WTC11 (cell line): ENCODE results near the gene FBXO24. TPM values are rescaled to one million over a fixed set of nuclear protein-coding genes. Genes with fewer than 3 reads are reported as not detected.

Experiments
- ATAC-seq: fragments of 200-7000 bp; cut with Tn5 transposase; 2 replicates; pipeline ENCODE4 v1.10.0; 2021; ENCODE audit warnings: mild to moderate bottlenecking, moderate library complexity
- CTCF ChIA-PET: fragments of 300-600 bp; sonication (Branson Sonifier 250); formaldehyde crosslinking; loops from one replicate; lab custom pipeline; 2021; ENCODE audit warnings: antibody characterized with exemption; lab: Charles Lee
- POLR2A ChIA-PET: fragments of 350-600 bp; sonication (Branson Sonifier 250); formaldehyde crosslinking; loops from one replicate; lab custom pipeline; 2021; ENCODE audit warnings: antibody characterized with exemption; lab: Charles Lee
- DNase-seq: peaks from one replicate; pipeline ENCODE4 v3.0.0; 2021; ENCODE audit warnings: low spot score
- H3K27ac Mint-ChIP-seq: 2 replicates; pipeline ENCODE4 v1.8.0; 2021; ENCODE audit warnings: mixed read lengths
- H3K27me3 Mint-ChIP-seq: 2 replicates; pipeline ENCODE4 v1.8.0; 2021; ENCODE audit warnings: low read depth, mild to moderate bottlenecking, moderate library complexity, mixed read lengths
- H3K36me3 Mint-ChIP-seq: 2 replicates; pipeline ENCODE4 v1.8.0; 2021; ENCODE audit warnings: mixed read lengths
- H3K4me1 Mint-ChIP-seq: 2 replicates; pipeline ENCODE4 v1.8.0; 2022; ENCODE audit warnings: mixed read lengths
- H3K4me3 Mint-ChIP-seq: 2 replicates; pipeline ENCODE4 v1.8.0; 2021; ENCODE audit warnings: mild to moderate bottlenecking, moderate library complexity, mixed read lengths
- H3K9me3 Mint-ChIP-seq: 2 replicates; pipeline ENCODE4 v1.8.0; 2021; ENCODE audit warnings: mixed read lengths
- AFF4 ChIP-seq: sonication (generic); formaldehyde crosslinking; IDR thresholded peaks from 2 replicates; pipeline ENCODE4 v1.8.1; 2023; ENCODE audit warnings: mild to moderate bottlenecking, missing genetic modification reagents, borderline replicate concordance
- ATF1 ChIP-seq: sonication (generic); formaldehyde crosslinking; IDR thresholded peaks from 2 replicates; pipeline ENCODE4 v1.8.1; 2023; ENCODE audit warnings: mild to moderate bottlenecking, moderate library complexity, missing genetic modification reagents
- CREB1 ChIP-seq: sonication (generic); formaldehyde crosslinking; IDR thresholded peaks from 2 replicates; pipeline ENCODE4 v1.8.0; 2023; ENCODE audit warnings: mild to moderate bottlenecking, missing genetic modification reagents
- ERG ChIP-seq: fragments of 250-450 bp; sonication (Bioruptor Pico); IDR thresholded peaks from 2 replicates; pipeline ENCODE4 v1.8.0; 2021; ENCODE audit warnings: mild to moderate bottlenecking
- ESRRA ChIP-seq: sonication (generic); formaldehyde crosslinking; IDR thresholded peaks from 2 replicates; pipeline ENCODE4 v1.8.1; 2022; ENCODE audit warnings: mild to moderate bottlenecking, missing genetic modification reagents, borderline replicate concordance
- NFATC4 ChIP-seq: fragments of 250-450 bp; sonication (Bioruptor Pico); IDR thresholded peaks from 2 replicates; pipeline ENCODE4 v1.9.0; 2021; ENCODE audit warnings: mild to moderate bottlenecking
- SMAD4 ChIP-seq: sonication (generic); formaldehyde crosslinking; IDR thresholded peaks from 2 replicates; pipeline ENCODE4 v1.8.0; 2022; ENCODE audit warnings: mild to moderate bottlenecking, missing genetic modification reagents
- TP53 ChIP-seq: sonication (generic); formaldehyde crosslinking; IDR thresholded peaks from 2 replicates; pipeline ENCODE4 v1.8.1; 2023; ENCODE audit warnings: mild to moderate bottlenecking, missing genetic modification reagents
- ZBTB21 ChIP-seq: sonication (generic); formaldehyde crosslinking; IDR thresholded peaks from 2 replicates; pipeline ENCODE4 v1.8.1; 2023; ENCODE audit warnings: mild to moderate bottlenecking, missing genetic modification reagents, borderline replicate concordance
- ZBTB43 ChIP-seq: sonication (generic); formaldehyde crosslinking; IDR thresholded peaks from 2 replicates; pipeline ENCODE4 v1.8.1; 2023; ENCODE audit warnings: mild to moderate bottlenecking, missing genetic modification reagents
- total RNA-seq: library from RNA; stranded (reverse); gene quantifications from 3 replicates; pipeline ENCODE4 v1.2.3, GENCODE V29; 2021
- TF ChIP-seq, protein P1 (sequence below): fragments of 250-450 bp; sonication (Bioruptor Pico); IDR thresholded peaks from 2 replicates; pipeline ENCODE4 v1.9.0; 2021; ENCODE audit warnings: moderate library complexity, mild to moderate bottlenecking, inconsistent platforms, borderline replicate concordance
- TF ChIP-seq, protein P2 (sequence below): fragments of 250-450 bp; sonication (Bioruptor Pico); IDR thresholded peaks from 2 replicates; pipeline ENCODE4 v1.9.0; 2021; ENCODE audit warnings: mild to moderate bottlenecking, borderline replicate concordance
- TF ChIP-seq, protein P3 (sequence below): sonication (generic); formaldehyde crosslinking; conservative IDR thresholded peaks from 2 replicates; pipeline ENCODE4 v1.8.1; 2023; ENCODE audit warnings: mild to moderate bottlenecking, low read depth, missing genetic modification reagents, moderate library complexity
- TF ChIP-seq, protein P4 (sequence below): sonication (generic); formaldehyde crosslinking; conservative IDR thresholded peaks from 2 replicates; pipeline ENCODE4 v1.8.1; 2022; ENCODE audit warnings: mild to moderate bottlenecking, missing genetic modification reagents
- TF ChIP-seq, protein P5 (sequence below): sonication (generic); formaldehyde crosslinking; IDR thresholded peaks from 2 replicates; pipeline ENCODE4 v1.8.1; 2022; ENCODE audit warnings: mild to moderate bottlenecking, missing genetic modification reagents, moderate library complexity, borderline replicate concordance

Gene FBXO24
- total RNA-seq, 1 experiment from 2014 or later, result 0.70 TPM

DNA sequence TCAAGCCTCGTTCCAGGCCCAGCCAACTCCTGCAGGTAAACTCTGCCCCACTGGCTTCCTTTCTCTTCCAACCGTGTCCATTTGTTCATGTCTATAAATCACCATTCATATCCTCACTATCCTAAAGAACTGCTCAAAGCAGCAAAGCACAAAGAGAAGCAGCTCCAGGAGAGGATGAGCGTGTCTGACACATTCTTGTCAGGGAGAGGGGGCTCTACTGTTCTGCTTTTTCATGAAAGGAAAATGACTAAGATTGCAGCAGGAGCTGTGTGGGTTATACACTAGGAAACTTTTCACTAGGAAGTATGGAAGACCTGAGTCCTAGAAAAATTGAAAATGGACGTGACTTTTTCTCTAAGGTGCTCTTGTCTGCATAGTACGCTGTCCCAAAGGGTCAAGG, 30.4 kb upstream of the FBXO24 start:
- 0 out of 2 replicates have a peak, but pooled peaks cover under 1% of the 10 kb centered on the region for H3K36me3 Mint-ChIP-seq
- TF ChIP-seq ZBTB43, result no peak
- no peak for TF ChIP-seq AFF4 (CRISPR knock-in tag)
- TF ChIP-seq, protein P1, sequence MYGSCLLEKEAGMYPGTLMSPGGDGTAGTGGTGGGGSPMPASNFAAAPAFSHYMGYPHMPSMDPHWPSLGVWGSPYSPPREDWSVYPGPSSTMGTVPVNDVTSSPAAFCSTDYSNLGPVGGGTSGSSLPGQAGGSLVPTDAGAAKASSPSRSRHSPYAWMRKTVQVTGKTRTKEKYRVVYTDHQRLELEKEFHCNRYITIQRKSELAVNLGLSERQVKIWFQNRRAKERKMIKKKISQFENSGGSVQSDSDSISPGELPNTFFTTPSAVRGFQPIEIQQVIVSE (CRISPR knock-in tag), result no peak
- no peak for TF ChIP-seq NFATC4 (CRISPR knock-in tag)
- TF ChIP-seq CREB1 (CRISPR knock-in tag), result no peak
- no peak for TF ChIP-seq ERG
- TF ChIP-seq, protein P2, sequence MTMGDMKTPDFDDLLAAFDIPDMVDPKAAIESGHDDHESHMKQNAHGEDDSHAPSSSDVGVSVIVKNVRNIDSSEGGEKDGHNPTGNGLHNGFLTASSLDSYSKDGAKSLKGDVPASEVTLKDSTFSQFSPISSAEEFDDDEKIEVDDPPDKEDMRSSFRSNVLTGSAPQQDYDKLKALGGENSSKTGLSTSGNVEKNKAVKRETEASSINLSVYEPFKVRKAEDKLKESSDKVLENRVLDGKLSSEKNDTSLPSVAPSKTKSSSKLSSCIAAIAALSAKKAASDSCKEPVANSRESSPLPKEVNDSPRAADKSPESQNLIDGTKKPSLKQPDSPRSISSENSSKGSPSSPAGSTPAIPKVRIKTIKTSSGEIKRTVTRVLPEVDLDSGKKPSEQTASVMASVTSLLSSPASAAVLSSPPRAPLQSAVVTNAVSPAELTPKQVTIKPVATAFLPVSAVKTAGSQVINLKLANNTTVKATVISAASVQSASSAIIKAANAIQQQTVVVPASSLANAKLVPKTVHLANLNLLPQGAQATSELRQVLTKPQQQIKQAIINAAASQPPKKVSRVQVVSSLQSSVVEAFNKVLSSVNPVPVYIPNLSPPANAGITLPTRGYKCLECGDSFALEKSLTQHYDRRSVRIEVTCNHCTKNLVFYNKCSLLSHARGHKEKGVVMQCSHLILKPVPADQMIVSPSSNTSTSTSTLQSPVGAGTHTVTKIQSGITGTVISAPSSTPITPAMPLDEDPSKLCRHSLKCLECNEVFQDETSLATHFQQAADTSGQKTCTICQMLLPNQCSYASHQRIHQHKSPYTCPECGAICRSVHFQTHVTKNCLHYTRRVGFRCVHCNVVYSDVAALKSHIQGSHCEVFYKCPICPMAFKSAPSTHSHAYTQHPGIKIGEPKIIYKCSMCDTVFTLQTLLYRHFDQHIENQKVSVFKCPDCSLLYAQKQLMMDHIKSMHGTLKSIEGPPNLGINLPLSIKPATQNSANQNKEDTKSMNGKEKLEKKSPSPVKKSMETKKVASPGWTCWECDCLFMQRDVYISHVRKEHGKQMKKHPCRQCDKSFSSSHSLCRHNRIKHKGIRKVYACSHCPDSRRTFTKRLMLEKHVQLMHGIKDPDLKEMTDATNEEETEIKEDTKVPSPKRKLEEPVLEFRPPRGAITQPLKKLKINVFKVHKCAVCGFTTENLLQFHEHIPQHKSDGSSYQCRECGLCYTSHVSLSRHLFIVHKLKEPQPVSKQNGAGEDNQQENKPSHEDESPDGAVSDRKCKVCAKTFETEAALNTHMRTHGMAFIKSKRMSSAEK (CRISPR knock-in tag), result no peak
- TF ChIP-seq SMAD4 (CRISPR knock-in tag), result no peak
- no peak for TF ChIP-seq ATF1 (CRISPR knock-in tag)
- TF ChIP-seq, protein P3, sequence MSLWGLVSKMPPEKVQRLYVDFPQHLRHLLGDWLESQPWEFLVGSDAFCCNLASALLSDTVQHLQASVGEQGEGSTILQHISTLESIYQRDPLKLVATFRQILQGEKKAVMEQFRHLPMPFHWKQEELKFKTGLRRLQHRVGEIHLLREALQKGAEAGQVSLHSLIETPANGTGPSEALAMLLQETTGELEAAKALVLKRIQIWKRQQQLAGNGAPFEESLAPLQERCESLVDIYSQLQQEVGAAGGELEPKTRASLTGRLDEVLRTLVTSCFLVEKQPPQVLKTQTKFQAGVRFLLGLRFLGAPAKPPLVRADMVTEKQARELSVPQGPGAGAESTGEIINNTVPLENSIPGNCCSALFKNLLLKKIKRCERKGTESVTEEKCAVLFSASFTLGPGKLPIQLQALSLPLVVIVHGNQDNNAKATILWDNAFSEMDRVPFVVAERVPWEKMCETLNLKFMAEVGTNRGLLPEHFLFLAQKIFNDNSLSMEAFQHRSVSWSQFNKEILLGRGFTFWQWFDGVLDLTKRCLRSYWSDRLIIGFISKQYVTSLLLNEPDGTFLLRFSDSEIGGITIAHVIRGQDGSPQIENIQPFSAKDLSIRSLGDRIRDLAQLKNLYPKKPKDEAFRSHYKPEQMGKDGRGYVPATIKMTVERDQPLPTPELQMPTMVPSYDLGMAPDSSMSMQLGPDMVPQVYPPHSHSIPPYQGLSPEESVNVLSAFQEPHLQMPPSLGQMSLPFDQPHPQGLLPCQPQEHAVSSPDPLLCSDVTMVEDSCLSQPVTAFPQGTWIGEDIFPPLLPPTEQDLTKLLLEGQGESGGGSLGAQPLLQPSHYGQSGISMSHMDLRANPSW (CRISPR knock-in tag), result no peak
- TF ChIP-seq, protein P4, sequence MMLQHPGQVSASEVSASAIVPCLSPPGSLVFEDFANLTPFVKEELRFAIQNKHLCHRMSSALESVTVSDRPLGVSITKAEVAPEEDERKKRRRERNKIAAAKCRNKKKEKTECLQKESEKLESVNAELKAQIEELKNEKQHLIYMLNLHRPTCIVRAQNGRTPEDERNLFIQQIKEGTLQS (CRISPR knock-in tag), result no peak
- TF ChIP-seq TP53 (CRISPR knock-in tag), result no peak
- TF ChIP-seq, protein P5, sequence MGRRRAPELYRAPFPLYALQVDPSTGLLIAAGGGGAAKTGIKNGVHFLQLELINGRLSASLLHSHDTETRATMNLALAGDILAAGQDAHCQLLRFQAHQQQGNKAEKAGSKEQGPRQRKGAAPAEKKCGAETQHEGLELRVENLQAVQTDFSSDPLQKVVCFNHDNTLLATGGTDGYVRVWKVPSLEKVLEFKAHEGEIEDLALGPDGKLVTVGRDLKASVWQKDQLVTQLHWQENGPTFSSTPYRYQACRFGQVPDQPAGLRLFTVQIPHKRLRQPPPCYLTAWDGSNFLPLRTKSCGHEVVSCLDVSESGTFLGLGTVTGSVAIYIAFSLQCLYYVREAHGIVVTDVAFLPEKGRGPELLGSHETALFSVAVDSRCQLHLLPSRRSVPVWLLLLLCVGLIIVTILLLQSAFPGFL (CRISPR knock-in tag), result no peak
- TF ChIP-seq ESRRA (CRISPR knock-in tag), result no peak
- no peak for TF ChIP-seq ZBTB21
- ChIA-PET CTCF (interaction anchor here (0.6 to 1.5 kb wide), 3 partner anchors 8 to 66 kb away, joined by 3 to 4 read pairs (median 4); no protein-coding TSS in a partner anchor), POLR2A (no interaction called here)
- ATAC-seq, result no peak
- DNase-seq, result no peak
- no peaks in the 10 kb centered on the region for H3K4me1 Mint-ChIP-seq
- no peaks in the 10 kb centered on the region for H3K27me3 Mint-ChIP-seq
- H3K4me3 Mint-ChIP-seq, result no peak overlapping the region
- H3K9me3 Mint-ChIP-seq, result no peaks in the 10 kb centered on the region
- H3K27ac Mint-ChIP-seq, result no peak overlapping the region
